NCI-H128 (cell line): ENCODE data around the gene MAGI2.
"Not testable (repeated sequence)": the region's sequence is repeated elsewhere in the genome, so short reads cannot be mapped to it uniquely, and the experiment has no call there.

Source experiments
- DNase-seq: peaks from one replicate; lab custom pipeline; 2025; ENCODE audit not compliant: unreplicated experiment; lab: John Stamatoyannopoulos, UW

MAGI2 gene

DNA sequence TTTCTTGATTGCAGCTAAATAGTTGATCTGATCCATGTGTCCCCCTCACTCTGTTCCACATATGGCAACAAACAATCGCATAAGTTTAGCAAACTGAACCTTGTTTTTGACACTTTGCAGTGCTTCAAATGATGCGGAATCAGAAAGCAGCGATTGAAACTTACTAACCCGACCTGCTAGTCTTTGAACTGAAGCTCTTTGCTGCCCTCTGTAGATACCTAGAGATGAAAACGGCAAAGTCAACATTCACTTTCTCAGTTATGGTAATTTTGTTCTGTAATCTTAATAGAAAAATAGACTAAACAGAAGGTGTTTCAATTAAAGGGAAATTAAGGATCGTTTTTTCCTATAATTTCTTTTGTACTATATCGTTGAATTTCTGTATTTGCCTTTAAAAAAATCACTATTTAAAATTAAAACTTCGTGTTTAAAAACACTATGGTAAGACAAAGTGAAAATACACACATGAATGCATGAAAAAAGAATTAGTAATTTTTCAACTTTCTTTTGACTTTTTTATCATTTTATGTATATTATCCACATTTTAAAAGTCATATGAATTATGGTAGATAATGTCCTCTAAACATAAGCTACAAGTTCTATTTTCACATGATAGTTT lies 276.5 kb downstream of the MAGI2 start:
- DNase-seq, result peak; percentile 31

DNA sequence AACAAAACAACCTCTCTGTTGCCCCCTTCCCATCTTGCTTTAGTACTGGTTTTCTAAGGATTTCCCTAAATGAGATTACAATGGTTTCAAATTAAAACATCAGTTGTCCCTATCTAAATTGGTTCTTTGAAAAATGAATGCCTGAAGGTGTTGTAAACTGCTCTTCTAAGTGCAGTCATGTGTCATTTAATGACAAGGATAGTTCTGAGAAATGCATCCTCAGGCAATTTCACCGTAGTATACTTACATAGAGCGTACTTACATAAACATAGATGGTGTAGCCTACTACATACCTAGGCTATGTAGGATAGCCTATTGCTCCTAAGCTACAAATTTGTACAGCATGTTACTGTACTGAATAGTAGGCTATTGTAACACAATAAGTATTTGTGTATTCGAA lies 278.1 kb downstream of the MAGI2 start:
- DNase-seq, result no peak

DNA sequence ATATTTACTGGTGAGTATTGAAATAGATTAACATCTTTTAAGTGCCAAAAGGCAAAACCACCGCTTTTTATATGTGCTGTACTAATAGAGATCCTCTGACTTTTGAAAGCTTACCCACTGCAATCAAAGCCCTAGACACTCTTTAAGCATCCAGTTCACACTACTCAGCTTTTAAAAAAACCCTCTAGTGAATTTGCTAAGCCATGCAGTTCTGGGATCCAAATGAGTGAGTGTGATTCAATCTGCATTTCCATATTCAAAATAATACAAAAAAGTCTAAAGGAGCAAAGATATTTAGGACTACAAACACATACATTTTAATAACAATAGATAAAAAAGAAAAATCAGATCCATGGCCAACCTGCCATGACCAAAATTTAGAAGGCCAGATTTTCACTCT lies 288.2 kb downstream of the MAGI2 start:
- no peak for DNase-seq

DNA sequence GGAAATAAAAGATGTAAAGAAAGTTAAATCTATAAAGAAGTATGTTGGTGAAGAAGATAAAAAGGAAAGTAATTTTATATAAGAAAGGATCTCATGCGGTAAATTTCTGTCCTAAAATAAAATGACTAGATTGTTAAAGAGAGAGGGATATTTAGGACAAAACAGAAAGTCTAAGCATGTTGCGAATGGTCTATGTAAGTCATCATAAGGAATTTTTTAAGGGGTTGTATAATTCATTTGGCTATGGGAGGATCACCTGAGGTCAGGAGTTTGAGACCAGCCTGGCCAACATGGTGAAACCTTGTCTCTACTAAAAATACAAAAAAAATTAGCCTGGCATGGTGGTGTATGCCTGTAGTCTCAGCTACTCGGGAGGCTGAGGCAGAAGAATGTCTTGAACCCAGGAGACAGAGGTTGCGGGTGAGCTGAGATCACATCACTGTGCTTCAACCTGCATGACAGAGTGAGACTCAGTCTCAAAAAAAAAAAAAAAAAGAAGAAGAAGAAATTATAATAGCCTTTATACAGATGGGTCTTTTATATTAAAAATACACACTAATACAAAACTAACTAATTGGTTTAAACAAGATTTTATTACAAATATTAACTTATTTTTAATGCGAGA lies 294.3 kb downstream of the MAGI2 start:
- no peak for DNase-seq

DNA sequence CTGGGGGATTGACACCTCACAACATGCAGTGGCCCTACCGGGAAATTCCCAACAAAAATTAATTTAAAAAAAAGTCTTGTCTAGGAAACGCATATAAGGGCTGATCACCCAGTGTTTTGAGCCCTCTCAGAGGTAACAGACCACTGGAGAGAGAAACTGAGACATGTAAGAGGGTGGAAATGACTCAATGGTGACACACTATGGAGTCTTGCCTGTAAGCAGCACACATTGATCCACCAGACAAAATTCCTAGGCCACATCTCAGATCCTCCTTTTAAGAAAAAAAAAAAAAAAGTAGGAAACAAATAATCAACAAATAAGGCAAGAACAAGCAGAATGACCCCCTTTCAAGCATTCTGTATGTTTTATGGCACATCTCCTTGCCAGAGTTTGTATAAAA lies 296.2 kb downstream of the MAGI2 start:
- DNase-seq, result no peak

DNA sequence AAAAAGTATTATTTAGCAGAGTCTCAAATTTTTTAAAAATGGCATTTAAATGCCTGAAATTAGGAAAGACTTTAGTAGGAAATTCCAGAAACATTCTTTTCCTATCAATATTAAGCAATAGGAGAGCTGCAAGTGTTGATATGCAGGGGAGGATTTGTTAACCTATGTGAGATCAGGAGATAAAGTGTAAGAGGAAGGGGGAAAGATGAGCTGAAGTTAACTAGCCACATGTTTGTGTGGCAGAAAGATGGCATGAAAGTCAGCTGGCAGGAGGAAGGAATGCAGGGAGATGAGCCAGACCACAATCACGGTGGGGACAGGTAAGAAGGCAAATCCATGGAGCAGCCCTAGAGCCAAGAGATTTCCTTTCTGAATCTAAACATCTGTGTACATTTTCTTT lies 303.6 kb downstream of the MAGI2 start:
- no peak for DNase-seq

DNA sequence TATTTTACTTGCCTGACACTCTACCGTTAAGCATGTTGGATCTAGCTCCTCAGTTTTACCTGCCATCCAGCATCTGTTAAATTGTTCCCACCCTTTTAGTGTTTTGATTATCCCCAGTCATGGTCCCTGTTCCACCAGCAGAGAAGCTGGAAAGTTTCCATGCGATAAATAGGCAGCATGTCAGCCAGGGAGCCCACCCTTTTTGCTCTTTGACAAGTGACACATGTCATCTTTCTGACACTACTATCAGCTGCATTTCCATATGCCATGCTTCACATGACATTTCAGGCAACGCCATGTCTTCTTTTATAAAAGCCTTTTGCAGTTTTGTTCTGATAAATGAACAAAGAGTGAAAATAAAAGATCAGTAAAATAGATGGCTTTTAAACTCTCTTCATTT lies 310.8 kb downstream of the MAGI2 start:
- no peak for DNase-seq

DNA sequence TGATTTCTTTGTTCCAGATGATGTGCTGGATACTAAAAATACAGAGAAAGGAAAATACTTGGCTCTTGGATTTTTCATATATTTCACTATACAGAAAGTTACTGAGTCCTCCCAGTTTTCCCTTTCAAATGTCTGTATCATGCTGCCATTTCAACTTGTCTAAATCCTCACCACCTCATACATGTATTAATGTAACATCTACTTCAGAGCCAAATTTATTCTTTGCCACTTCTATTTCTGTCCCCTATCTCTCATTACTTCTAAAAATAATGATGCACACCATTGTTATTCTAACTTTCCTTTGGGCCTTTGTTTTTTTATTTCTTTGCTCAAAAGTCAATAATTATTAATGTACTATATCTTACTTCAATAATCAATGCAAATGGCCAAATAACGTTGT lies 312.2 kb downstream of the MAGI2 start:
- DNase-seq, result no peak

DNA sequence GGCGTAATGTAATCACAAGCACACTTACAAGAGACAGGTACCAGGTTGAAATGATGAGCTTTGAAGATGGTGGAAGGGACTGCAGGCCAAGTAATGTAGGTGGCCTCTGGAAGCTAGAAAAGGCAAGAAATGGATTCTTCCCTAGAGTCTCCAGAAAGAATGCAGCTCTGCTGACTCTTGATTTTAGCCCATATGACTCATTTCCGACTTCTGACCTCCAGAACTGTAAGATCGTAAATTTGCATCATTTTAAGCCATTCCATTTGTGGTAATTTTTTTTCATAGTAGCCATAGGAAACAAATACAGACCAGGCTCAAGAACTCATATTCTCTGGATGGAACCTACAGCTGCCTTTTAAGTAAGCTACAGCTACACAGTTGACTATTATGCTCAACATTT lies 315.5 kb downstream of the MAGI2 start:
- no peak for DNase-seq

DNA sequence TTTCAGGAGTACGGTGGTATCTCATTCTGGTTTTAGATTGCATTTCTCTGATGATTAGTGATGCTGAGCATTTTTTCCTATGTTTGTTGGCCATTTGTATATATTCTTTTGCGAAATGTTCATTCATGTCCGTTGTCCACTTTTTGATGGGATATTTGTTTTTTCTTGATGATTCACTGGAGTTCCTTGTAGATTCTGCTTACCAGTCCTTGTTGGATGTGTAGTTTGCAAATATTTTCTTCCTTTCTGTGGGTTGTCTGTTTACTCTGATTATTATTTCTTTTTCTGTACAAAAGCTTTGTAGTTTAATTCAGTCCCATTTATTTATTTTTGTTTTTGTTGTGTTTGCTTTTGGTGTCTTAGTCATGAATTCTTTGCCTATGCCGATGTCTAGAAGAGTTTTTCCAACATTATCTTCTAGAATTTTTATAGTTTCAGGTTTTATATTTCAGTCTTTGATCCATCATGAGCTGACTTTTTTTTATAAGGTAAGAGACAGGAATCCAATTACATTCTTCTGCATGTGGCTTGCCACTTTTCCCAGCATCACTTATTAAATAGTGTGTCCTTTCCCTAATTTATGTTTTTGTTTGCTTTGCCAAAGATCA lies 320.5 kb downstream of the MAGI2 start:
- no peak for DNase-seq

DNA sequence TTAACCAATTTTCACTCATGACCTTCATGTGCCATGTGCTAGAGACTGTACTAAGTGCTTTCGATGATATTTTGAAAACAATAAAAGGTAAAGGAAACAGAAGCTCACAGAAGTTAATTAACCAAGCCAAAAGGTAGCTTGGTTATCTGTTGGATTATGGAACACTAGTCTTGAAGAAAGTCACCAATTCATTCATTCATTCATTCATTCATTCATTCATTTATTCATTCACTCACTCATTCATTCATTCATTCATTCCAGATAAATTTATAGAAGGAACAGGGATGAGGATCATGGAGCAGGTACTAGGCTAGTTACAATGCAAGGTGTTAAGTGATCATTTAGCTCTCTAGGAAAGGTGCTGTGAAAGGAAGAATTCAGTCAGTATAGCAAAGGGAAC lies 322.8 kb downstream of the MAGI2 start:
- DNase-seq, result no peak

DNA sequence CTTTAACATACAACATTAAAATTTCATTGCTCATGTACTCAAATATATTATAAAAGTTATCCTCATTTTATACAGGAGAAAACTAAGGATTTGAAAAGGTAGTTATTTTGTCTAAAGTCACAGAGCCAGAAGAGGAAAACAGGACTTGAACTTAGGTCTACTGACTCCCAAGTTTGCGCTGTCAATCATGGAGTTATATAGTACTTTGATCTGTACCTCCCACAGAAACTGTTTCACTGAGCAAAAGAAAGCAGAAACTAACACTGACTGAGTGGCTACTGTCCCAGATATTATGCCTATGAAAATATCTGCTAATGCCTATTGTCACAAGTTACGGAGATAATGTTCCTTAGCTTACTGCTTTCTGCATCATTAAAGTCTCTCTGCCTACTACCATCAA lies 329.1 kb downstream of the MAGI2 start:
- DNase-seq, result no peak

DNA sequence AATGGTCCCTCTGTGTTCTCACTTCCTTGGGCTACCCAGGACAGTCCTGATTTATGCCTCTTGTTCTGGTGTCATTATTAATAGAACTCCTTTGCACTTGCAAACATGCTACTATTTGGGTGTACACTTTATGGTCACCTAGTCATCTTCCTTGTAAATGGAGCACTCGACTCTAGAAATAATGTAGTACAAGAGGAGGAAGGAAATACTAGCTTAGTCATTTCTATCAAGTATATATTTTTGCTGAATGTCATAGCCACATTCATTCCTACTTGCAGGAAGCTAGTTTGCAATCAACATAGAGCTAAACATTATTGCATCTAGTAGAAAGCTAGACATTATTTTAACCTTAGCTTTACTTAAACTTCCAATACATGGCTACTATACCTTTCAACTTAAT lies 335.3 kb downstream of the MAGI2 start:
- no peak for DNase-seq

DNA sequence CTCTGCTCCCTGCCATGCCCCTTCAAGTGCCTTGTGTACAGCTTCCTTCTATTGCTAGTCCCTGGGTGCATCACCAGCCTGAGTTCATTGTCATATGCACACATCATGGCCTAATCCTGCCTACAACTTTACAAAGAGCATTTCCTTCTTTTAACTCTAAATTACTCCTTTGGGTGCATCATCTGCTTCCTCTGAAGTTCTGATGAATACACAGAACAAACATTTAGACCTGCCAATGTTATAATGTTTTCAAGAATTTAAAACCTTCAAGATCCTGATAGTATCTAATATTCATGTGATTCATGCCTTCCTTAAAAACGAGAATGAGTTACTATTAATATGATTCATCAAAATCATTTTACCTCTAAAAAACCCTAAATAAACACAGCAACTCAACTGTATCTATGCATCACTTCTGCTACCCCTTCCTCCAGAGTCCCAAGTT lies 357.1 kb downstream of the MAGI2 start:
- DNase-seq, result no peak

DNA sequence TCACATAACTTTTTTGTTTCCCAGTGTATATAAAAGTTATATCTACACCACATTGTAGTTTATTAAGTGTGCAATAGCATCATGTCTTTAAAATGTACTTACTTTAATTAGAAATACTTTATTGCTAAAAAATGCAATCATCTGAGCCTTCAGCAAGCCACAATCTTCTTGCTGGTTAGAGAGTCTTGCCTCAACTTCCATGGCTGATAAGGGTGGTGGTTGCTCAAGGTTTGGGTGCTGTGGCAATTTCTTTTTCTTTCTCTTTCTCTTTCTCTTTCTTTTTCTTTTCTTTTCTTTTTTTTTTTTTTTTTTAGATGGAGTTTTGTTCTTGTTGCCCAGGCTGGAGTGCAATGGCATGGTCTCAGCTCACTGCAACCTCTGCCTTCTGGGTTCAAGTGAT lies 360.0 kb downstream of the MAGI2 start:
- no peak for DNase-seq

DNA sequence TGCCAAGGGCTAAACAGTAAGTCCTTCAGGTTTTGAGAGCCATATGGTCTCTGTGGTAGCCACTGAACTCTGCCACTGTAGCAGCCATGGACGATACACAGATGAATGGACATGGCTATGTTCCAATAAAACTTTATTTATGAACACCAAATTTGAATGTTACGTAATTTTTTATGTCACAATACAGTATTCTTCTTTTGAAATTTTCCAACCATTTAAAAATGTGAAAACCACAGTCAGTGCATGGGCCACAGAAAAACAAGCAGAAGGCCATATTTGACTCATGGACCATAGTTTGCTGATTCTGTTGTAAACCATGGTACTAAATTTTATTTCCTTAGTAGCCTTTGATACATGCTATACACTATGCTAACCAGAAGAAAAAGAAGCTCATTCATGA lies 361.8 kb downstream of the MAGI2 start:
- no peak for DNase-seq

DNA sequence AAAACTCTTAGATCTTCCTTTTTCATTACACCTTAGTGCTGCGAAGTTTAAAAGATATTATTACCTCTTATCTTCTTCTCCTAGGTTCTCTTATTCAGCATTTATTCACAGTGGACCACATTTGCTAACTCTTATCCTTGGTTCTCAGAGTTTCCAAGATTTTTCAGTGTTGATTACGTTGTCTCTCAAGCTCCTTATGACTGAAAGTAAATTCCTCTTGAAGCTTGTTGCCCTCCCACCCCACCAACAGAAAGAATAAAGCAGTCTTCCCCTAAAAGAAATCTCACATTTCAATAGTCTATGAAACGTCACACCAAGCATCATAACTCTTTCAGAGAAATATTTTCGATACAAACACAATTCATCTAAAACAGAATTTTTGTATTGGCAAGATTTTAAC lies 362.5 kb downstream of the MAGI2 start:
- DNase-seq, result no peak

DNA sequence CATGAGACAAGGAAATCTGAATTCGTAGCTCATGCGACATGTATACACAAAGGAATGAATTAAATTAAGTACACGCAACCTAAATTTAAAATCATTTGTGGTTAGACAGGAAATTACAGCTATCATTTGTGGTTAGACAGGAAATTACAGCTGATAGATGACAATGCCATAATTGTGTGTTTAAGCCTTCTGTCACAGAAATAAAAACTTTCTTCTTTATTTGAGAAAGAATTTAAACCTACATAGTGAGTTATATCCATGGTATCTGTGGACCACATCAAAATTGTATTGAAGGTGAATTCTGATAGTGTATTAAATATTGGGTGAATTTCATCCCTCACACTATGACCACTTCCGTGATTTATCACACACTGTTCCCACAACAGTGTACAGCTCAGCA lies 362.9 kb downstream of the MAGI2 start:
- no peak for DNase-seq

DNA sequence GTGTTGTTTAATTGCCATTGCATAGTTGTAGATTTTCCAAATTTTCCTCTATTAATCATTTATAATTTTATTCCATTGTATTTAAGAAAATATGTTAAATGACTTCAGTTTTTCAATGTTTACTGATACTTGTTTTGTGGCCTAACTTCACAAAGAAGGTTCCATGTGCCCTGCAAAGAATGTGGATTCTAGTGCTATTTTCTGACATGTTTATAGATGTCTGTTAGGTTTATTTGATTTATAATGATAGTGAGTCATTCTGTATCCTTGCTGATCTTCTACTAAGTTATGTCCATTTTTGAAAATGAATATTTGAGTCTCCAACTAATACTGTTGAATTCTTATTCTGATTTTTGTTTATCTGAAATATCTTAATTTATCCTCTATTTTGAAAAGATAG lies 369.0 kb downstream of the MAGI2 start:
- DNase-seq, result no peak

DNA sequence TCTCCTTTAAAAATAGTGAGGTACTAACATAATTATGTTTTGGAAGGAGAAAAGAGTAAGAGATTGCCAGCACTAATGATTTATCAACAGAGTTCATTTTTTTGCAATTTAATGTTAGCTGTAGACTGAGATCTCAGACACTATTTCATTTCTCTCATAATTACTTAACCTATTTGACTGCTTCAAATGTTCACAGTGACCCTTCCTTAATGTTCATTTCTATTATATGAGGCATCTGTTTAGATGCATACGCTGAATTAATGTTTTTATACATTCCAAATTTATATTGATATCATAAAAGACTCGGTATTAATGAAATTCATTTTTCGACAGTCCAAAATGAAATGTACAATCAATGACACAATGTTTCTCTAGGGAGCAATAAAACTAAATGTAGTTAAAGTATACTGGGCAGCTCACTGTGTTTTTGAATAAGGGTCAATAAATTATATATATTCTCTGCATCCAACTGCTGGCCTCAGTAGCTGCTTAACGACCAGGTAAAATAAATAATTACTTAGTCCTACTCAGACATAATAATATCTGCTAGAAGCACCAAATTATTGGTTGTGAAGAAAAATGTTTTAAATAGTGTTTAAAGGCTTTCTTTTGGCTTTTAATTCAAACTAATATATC lies 373.4 kb downstream of the MAGI2 start:
- no peak for DNase-seq

DNA sequence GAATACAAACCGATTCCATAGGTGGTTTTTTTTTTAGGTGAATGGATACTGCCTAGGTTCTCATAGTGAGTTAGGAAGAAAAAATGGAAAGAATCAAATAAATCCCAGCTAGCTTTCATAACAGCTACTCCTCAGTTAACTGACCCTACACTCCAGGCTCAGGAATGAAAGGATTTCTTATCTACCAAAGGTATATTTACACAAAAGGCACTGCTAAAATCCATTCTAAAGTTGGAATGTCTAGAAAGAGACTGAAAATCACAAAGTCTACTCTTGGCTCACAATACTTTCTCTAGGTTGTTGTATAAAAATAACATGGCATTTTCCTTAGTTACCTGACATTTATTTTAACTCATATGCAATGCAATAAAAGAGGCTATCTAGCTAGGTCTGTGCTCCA lies 375.2 kb downstream of the MAGI2 start:
- no peak for DNase-seq

DNA sequence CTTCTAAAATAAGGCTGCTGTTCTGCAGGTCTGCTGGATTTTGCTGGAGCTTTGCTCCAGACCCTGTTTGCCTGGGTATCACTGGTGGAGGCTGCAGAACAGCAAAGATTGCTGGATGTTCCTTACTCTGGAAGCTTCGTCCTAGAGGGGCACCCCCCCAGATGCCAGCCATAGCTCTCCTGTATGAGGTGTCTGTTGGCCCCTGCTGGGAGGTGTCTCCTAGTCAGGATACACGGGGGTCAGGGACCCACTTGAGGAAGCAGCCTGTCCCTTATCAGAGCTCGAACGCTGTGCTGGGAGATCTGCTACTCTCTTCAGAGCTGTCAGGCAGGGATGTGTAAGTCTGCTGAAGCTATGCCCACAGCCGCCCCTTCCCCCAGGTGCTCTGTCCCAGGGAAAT lies 382.3 kb downstream of the MAGI2 start:
- DNase-seq, result not testable (repeated sequence)
